ENCODE measurements around the gene FCMR.
A peak's percentile ranks its signal among the peaks of the same experiment; 100 is the strongest.

Gene FCMR

GRCh38 chr1:206864939-206865671, 56.6 kb downstream of the FCMR start, which contains the start of gene IL20:
Gene IL20 (plus strand): TSS chr1:206865623. CDS start chr1:206865853, 230 bp downstream.
- no peak within 1 kb of the TSS for H3K9ac ChIP-seq
- H3K79me2 ChIP-seq (ENCODE audit: insufficient read depth, low read depth): no peaks in the 10 kb centered on the region
- no peaks in the 10 kb centered on the region for H3K27me3 ChIP-seq (ENCODE audit: insufficient read depth, low read depth)
- peak; percentile 89 for TF ChIP-seq CTCF (conservative IDR thresholded peaks at IDR 0.05; ENCODE audit: low read depth, low read length)
- H2AFZ ChIP-seq (ENCODE audit: low read depth): no peak within 1 kb of the TSS
- no peaks in the 10 kb centered on the region for H3K4me1 ChIP-seq (ENCODE audit: low read depth, poor library complexity, severe bottlenecking)
- H4K20me1 ChIP-seq (ENCODE audit: insufficient read depth): no peaks in the 10 kb centered on the region
- H3K4me3 ChIP-seq (IDR thresholded peaks at IDR 0.05; ENCODE audit: insufficient read depth, low read depth, low read length): no peak within 1 kb of the TSS
- H3K27ac ChIP-seq: no peak within 1 kb of the TSS
- H3K4me2 ChIP-seq: no peak within 1 kb of the TSS
- H3K36me3 ChIP-seq (ENCODE audit: insufficient read depth): no peaks in the 10 kb centered on the region

GRCh38 chr1:206863266-206863665, 58.5 kb downstream of the FCMR start:
- H3K27ac ChIP-seq: no peak overlapping the region
- H3K4me3 ChIP-seq (IDR thresholded peaks at IDR 0.05; ENCODE audit: insufficient read depth, low read depth, low read length): no peak overlapping the region
- H3K36me3 ChIP-seq (ENCODE audit: insufficient read depth): no peaks in the 10 kb centered on the region
- H2AFZ ChIP-seq (ENCODE audit: low read depth): no peak overlapping the region
- TF ChIP-seq CTCF (conservative IDR thresholded peaks at IDR 0.05; ENCODE audit: low read depth, low read length): no peak
- no peaks in the 10 kb centered on the region for H3K4me1 ChIP-seq (ENCODE audit: low read depth, poor library complexity, severe bottlenecking)
- H4K20me1 ChIP-seq (ENCODE audit: insufficient read depth): no peaks in the 10 kb centered on the region
- no peaks in the 10 kb centered on the region for H3K27me3 ChIP-seq (ENCODE audit: insufficient read depth, low read depth)
- no peak overlapping the region for H3K9ac ChIP-seq
- no peaks in the 10 kb centered on the region for H3K79me2 ChIP-seq (ENCODE audit: insufficient read depth, low read depth)
- H3K4me2 ChIP-seq: no peak overlapping the region

GRCh38 chr1:206860165-206860564, 61.6 kb downstream of the FCMR start:
- Histone ChIP-seq H3K27ac (no peak overlapping the region), H2AFZ (ENCODE audit: low read depth) (no peak overlapping the region), H3K4me1 (ENCODE audit: low read depth, poor library complexity, severe bottlenecking) (no peaks in the 10 kb centered on the region), H3K9ac (no peak overlapping the region), H4K20me1 (ENCODE audit: insufficient read depth) (no peaks in the 10 kb centered on the region), H3K27me3 (ENCODE audit: insufficient read depth, low read depth) (no peaks in the 10 kb centered on the region), H3K79me2 (ENCODE audit: insufficient read depth, low read depth) (no peaks in the 10 kb centered on the region), H3K36me3 (ENCODE audit: insufficient read depth) (no peaks in the 10 kb centered on the region), H3K4me3 (IDR thresholded peaks at IDR 0.05; ENCODE audit: insufficient read depth, low read depth, low read length) (no peak overlapping the region), H3K4me2 (no peak overlapping the region)
- no peak for TF ChIP-seq CTCF (conservative IDR thresholded peaks at IDR 0.05; ENCODE audit: low read depth, low read length)

- Histone ChIP-seq H3K4me1 (ENCODE audit: low read depth, poor library complexity, severe bottlenecking) (no peaks in the 10 kb centered on the region), H3K27ac (no peak overlapping the region), H3K4me2 (no peak overlapping the region), H3K9ac (no peak overlapping the region), H3K4me3 (IDR thresholded peaks at IDR 0.05; ENCODE audit: insufficient read depth, low read depth, low read length) (no peak overlapping the region), H3K27me3 (ENCODE audit: insufficient read depth, low read depth) (no peaks in the 10 kb centered on the region), H2AFZ (ENCODE audit: low read depth) (no peak overlapping the region), H3K36me3 (ENCODE audit: insufficient read depth) (no peaks in the 10 kb centered on the region), H4K20me1 (ENCODE audit: insufficient read depth) (no peaks in the 10 kb centered on the region), H3K79me2 (ENCODE audit: insufficient read depth, low read depth) (no peaks in the 10 kb centered on the region)
- no peak for TF ChIP-seq CTCF (conservative IDR thresholded peaks at IDR 0.05; ENCODE audit: low read depth, low read length)
Observed at GRCh38 chr1:206859082-206859521, 62.6 kb downstream of the FCMR start.

All from KMS-11 (cell line).